ENCODE measurements around the gene HSPA14. TPM values are rescaled to one million over a fixed set of nuclear protein-coding genes. Genes with fewer than 3 reads are reported as not detected.
"Not testable (repeated sequence)": the region's sequence is repeated elsewhere in the genome, so short reads cannot be mapped to it uniquely, and the experiment has no call there.

The HSPA14 gene
- total RNA-seq, 1 donor from 2014 or later = 26.3 TPM

- intact Hi-C loops (cut with DNase I) = no loop called here
- Histone ChIP-seq H3K36me3 (peaks cover 17 to 36% of the 10 kb centered on the region in 2 donors), H3K27me3 (no peaks in the 10 kb centered on the region), H3K27ac (no peak overlapping the region), H3K9me3 (no peaks in the 10 kb centered on the region), H3K4me3 (no peak overlapping the region), H3K4me1 (no peaks in the 10 kb centered on the region)
- DNase-seq (ENCODE audit: low spot score in 2 of 2) = no peak
- TF ChIP-seq CTCF (IDR thresholded peaks at IDR 0.05) = no peak
Measured at GRCh38 chr10:14904864-14905263, 66.8 kb downstream of the HSPA14 start.

- H3K27me3 ChIP-seq = no peaks in the 10 kb centered on the region
- no peak overlapping the region for H3K4me3 ChIP-seq
- H3K27ac ChIP-seq = no peak overlapping the region
- intact Hi-C loops (cut with DNase I) = no loop called here
- no peaks in the 10 kb centered on the region for H3K9me3 ChIP-seq
- no peak for TF ChIP-seq CTCF (IDR thresholded peaks at IDR 0.05)
- no peaks in the 10 kb centered on the region for H3K4me1 ChIP-seq
- H3K36me3 ChIP-seq = peaks cover 25 to 44% of the 10 kb centered on the region in 2 donors
- DNase-seq (ENCODE audit: low spot score in 2 of 2) = no peak
Measured at GRCh38 chr10:14905890-14906289, 67.8 kb downstream of the HSPA14 start.

- H3K36me3 ChIP-seq = peaks cover 29 to 45% of the 10 kb centered on the region in 2 donors
- DNase-seq (ENCODE audit: low spot score in 2 of 2) = no peak
- intact Hi-C loops (cut with DNase I) = no loop called here
- no peak overlapping the region for H3K27ac ChIP-seq
- no peaks in the 10 kb centered on the region for H3K4me1 ChIP-seq
- H3K4me3 ChIP-seq = no peak overlapping the region
- no peaks in the 10 kb centered on the region for H3K27me3 ChIP-seq
- H3K9me3 ChIP-seq = no peaks in the 10 kb centered on the region
- no peak for TF ChIP-seq CTCF (IDR thresholded peaks at IDR 0.05)
Measured at GRCh38 chr10:14906765-14907164, 68.7 kb downstream of the HSPA14 start.

GRCh38 chr10:14907591-14907990, 69.5 kb downstream of the HSPA14 start:
- H3K36me3 ChIP-seq = peaks cover 36 to 45% of the 10 kb centered on the region in 2 donors
- H3K27ac ChIP-seq; H3K27me3 ChIP-seq; intact Hi-C loops (cut with DNase I); H3K9me3 ChIP-seq; H3K4me3 ChIP-seq; DNase-seq (ENCODE audit: low spot score in 2 of 2); H3K4me1 ChIP-seq: not testable (repeated sequence)

GRCh38 chr10:14909101-14909500, 71.0 kb downstream of the HSPA14 start:
- TF ChIP-seq CTCF (IDR thresholded peaks at IDR 0.05) = no peak
- H3K36me3 ChIP-seq = peaks cover 37 to 52% of the 10 kb centered on the region in 2 donors
- DNase-seq (ENCODE audit: low spot score in 2 of 2) = no peak
- intact Hi-C loops (cut with DNase I) = no loop called here
- H3K4me1 ChIP-seq = no peaks in the 10 kb centered on the region
- no peak overlapping the region for H3K27ac ChIP-seq
- no peak overlapping the region for H3K4me3 ChIP-seq
- H3K9me3 ChIP-seq = no peaks in the 10 kb centered on the region
- no peaks in the 10 kb centered on the region for H3K27me3 ChIP-seq

GRCh38 chr10:14910953-14911352, 72.8 kb downstream of the HSPA14 start:
- Histone ChIP-seq H3K36me3 (peaks cover 37 to 51% of the 10 kb centered on the region in 2 donors), H3K4me3 (no peak overlapping the region), H3K4me1 (no peaks in the 10 kb centered on the region), H3K27ac (no peak overlapping the region), H3K27me3 (no peaks in the 10 kb centered on the region), H3K9me3 (no peaks in the 10 kb centered on the region)
- no peak for DNase-seq (ENCODE audit: low spot score in 2 of 2)
- intact Hi-C loops (cut with DNase I) = no loop called here
- no peak for TF ChIP-seq CTCF (IDR thresholded peaks at IDR 0.05)

Data from ascending aorta (tissue), 2 donors.